Stimulated activated CD4-positive, alpha-beta T cell treated with anti-CD3 and anti-CD28 coated beads, Interleukin-12 subunit alpha, Interleukin-12 subunit beta, amount 100 ng/mL, for 4 hours (primary cell): Measurements from ENCODE around the gene COL25A1.
"Not testable (repeated sequence)": the region's sequence is repeated elsewhere in the genome, so short reads cannot be mapped to it uniquely, and the experiment has no call there.

Experiments used
- DNase-seq: peaks from one replicate; pipeline ENCODE4 v3.0.0-alpha.2; 2020

COL25A1 gene

GRCh38 chr4:109163493-109163892 lies 139.0 kb downstream of the COL25A1 start:
- DNase-seq: no peak

GRCh38 chr4:109162759-109163158 lies 139.7 kb downstream of the COL25A1 start:
- no peak for DNase-seq

- no peak for DNase-seq
Measured at GRCh38 chr4:109160494-109160893, 142.0 kb downstream of the COL25A1 start.

GRCh38 chr4:109157696-109158095 lies 144.8 kb downstream of the COL25A1 start:
- no peak for DNase-seq

- no peak for DNase-seq
Measured at GRCh38 chr4:109157205-109157604, 145.3 kb downstream of the COL25A1 start.

GRCh38 chr4:109156356-109156755 lies 146.1 kb downstream of the COL25A1 start:
- no peak for DNase-seq

- no peak for DNase-seq
Measured at GRCh38 chr4:109155682-109156283, 146.7 kb downstream of the COL25A1 start.

- no peak for DNase-seq
Measured at GRCh38 chr4:109155084-109155483, 147.4 kb downstream of the COL25A1 start.

GRCh38 chr4:109154424-109154823 lies 148.0 kb downstream of the COL25A1 start:
- DNase-seq: no peak

- no peak for DNase-seq
Measured at GRCh38 chr4:109149836-109150235, 152.6 kb downstream of the COL25A1 start.

- no peak for DNase-seq
Measured at GRCh38 chr4:109148577-109149075, 153.8 kb downstream of the COL25A1 start.

- DNase-seq: no peak
Measured at GRCh38 chr4:109147135-109147534, 155.3 kb downstream of the COL25A1 start.

GRCh38 chr4:109146499-109146898 lies 156.0 kb downstream of the COL25A1 start:
- DNase-seq: no peak

GRCh38 chr4:109138125-109138524 lies 164.3 kb downstream of the COL25A1 start:
- DNase-seq: not testable (repeated sequence)

GRCh38 chr4:109134921-109135320 lies 167.5 kb downstream of the COL25A1 start:
- DNase-seq: no peak

GRCh38 chr4:109134268-109134667 lies 168.2 kb downstream of the COL25A1 start:
- DNase-seq: no peak

GRCh38 chr4:109131559-109131958 lies 170.9 kb downstream of the COL25A1 start:
- DNase-seq: no peak

GRCh38 chr4:109128589-109128988 lies 173.9 kb downstream of the COL25A1 start:
- no peak for DNase-seq

- no peak for DNase-seq
Measured at GRCh38 chr4:109127866-109128265, 174.6 kb downstream of the COL25A1 start.

- DNase-seq: no peak
Measured at GRCh38 chr4:109126856-109127255, 175.6 kb downstream of the COL25A1 start.

GRCh38 chr4:109125084-109125483 lies 177.4 kb downstream of the COL25A1 start:
- no peak for DNase-seq

- no peak for DNase-seq
Measured at GRCh38 chr4:109123951-109124350, 178.5 kb downstream of the COL25A1 start.

- no peak for DNase-seq
Measured at GRCh38 chr4:109121561-109121960, 180.9 kb downstream of the COL25A1 start.

GRCh38 chr4:109119852-109120251 lies 182.6 kb downstream of the COL25A1 start:
- DNase-seq: no peak

GRCh38 chr4:109118635-109119034 lies 183.8 kb downstream of the COL25A1 start:
- DNase-seq: no peak
